Adrenal gland (tissue), 5 donors: Measurements from ENCODE around the gene SCAMP1.

Experiments used
- CTCF ChIP-seq, 6 experiments: fragments of 450-650 bp in 4 of 6; fragments of 200-600 bp in 2 of 6; sonication (generic) in 1 of 6; IDR thresholded peaks; 1 replicate in 5 of 6; 2 replicates in 1 of 6; pipeline versions ENCODE4 v1.5.1 to v1.8.0; 2016 to 2021; ENCODE audit warnings: antibody characterized with exemption in 6 of 6, mild to moderate bottlenecking in 2 of 6, moderate library complexity in 1 of 6
- POLR2A ChIP-seq, 2 donors: fragments of 450-650 bp; IDR thresholded peaks; one replicate each; pipeline ENCODE4 v1.6.1; 2017; ENCODE audit warnings: antibody characterized with exemption in 2 of 2, mild to moderate bottlenecking in 2 of 2, moderate library complexity in 1 of 2
- donor health status: DM: no; HTN: no; CAD: no.

GRCh38 chr5:78471896-78472295 is 111.5 kb downstream of the SCAMP1 start:
- no peak for TF ChIP-seq CTCF (IDR thresholded peaks at IDR 0.05)
- TF ChIP-seq POLR2A (IDR thresholded peaks at IDR 0.05) = no peak
